GM12878 (cell line): ENCODE measurements around the gene MMADHC. TPM values are rescaled to one million over a fixed set of nuclear protein-coding genes. Genes with fewer than 3 reads are reported as not detected.

Experiments
- ATAC-seq: fragments of 200-7000 bp; cut with Tn5 transposase; 3 replicates; pipeline ENCODE4 v1.9.1; 2020; ENCODE audit warnings: mild to moderate bottlenecking, moderate library complexity
- BruUV-seq: library from RNA; stranded (reverse); fragments of 400-500 nt; replicated peaks from 2 replicates; lab custom pipeline; 2021; lab: Mats Ljungman, UMichigan
- CTCF ChIA-PET: fragments of 300-600 bp; sonication (Branson Sonifier 250); formaldehyde crosslinking; extraction: SDS; loops from one replicate; lab custom pipeline; 2021; ENCODE audit warnings: inconsistent platforms; lab: Yijun Ruan, JAX
- POLR2A ChIA-PET: fragments of 350-600 bp; formaldehyde crosslinking; extraction: SDS; loops from one replicate; lab custom pipeline; 2021; ENCODE audit warnings: inconsistent platforms; lab: Charles Lee
- RAD21 ChIA-PET: fragments of 300-600 bp; sonication (Branson Sonifier 250); formaldehyde crosslinking; loops from one replicate; lab custom pipeline; 2023; ENCODE audit warnings: antibody characterized with exemption; ENCODE audit not compliant: unreplicated experiment; lab: Charles Lee
- SMC1A ChIA-PET: fragments of 300-600 bp; sonication (Branson Sonifier 250); formaldehyde crosslinking; loops from one replicate; lab custom pipeline; 2023; ENCODE audit not compliant: unreplicated experiment, uncharacterized antibody; lab: Charles Lee
- DNase-seq: peaks from one replicate; pipeline ENCODE4 v3.0.0-alpha.2; 2011; ENCODE audit warnings: low read depth, low spot score
- FAIRE-seq: peaks from 3 replicates; lab custom pipeline; 2011; peaks lifted over from hg19 to GRCh38; lab: Jason Lieb, UNC
- H2AFZ ChIP-seq: 2 replicates; pipeline ENCODE4 v1.6.0; 2011; ENCODE audit warnings: low read depth, low read length, control low read depth; ENCODE audit not compliant: control insufficient read depth
- H3K27ac ChIP-seq: 2 replicates; pipeline ENCODE4 v1.5.1; 2011; ENCODE audit warnings: control low read depth; ENCODE audit not compliant: control insufficient read depth, insufficient read depth
- H3K27me3 ChIP-seq, 2 experiments: replicated peaks in 1 of 2; 2 replicates each; pipeline versions ENCODE4 v1.6.0 to v1.6.1; 2011; ENCODE audit warnings: low read length in 1 of 2; ENCODE audit not compliant: control insufficient read depth in 2 of 2, insufficient read depth in 2 of 2
- H3K36me3 ChIP-seq, 2 experiments: 2 replicates each; pipeline ENCODE4 v1.5.1; 2011; ENCODE audit warnings: low read length in 1 of 2; ENCODE audit not compliant: control insufficient read depth in 2 of 2, insufficient read depth in 2 of 2
- H3K4me1 ChIP-seq: 2 replicates; pipeline ENCODE4 v1.6.1; 2011; ENCODE audit warnings: mild to moderate bottlenecking, low read length, moderate library complexity, mixed read lengths; ENCODE audit not compliant: control insufficient read depth, insufficient read depth
- H3K4me2 ChIP-seq: 2 replicates; pipeline ENCODE4 v1.6.0; 2011; ENCODE audit warnings: control low read depth; ENCODE audit not compliant: control insufficient read depth, insufficient read depth
- H3K4me3 ChIP-seq: fragments of 200-600 bp; sonication (generic); 2 replicates; pipeline ENCODE4 v1.5.1; 2016
- H3K79me2 ChIP-seq: 2 replicates; pipeline ENCODE4 v1.6.0; 2011; ENCODE audit warnings: low read length; ENCODE audit not compliant: control insufficient read depth, insufficient read depth
- H3K9ac ChIP-seq: 2 replicates; pipeline ENCODE4 v1.8.0; 2011; ENCODE audit warnings: low read length, control low read depth, mixed read lengths; ENCODE audit not compliant: control insufficient read depth, insufficient read depth
- H3K9me3 ChIP-seq: replicated peaks from 3 replicates; pipeline ENCODE4 v1.5.1; 2011; ENCODE audit warnings: mild to moderate bottlenecking, low read length; ENCODE audit not compliant: control insufficient read depth, insufficient read depth
- H4K20me1 ChIP-seq: 2 replicates; pipeline ENCODE4 v1.6.0; 2011; ENCODE audit not compliant: control insufficient read depth, insufficient read depth
- BRCA1 ChIP-seq: IDR thresholded peaks from 2 replicates; pipeline ENCODE4 v1.6.1; 2011; ENCODE audit warnings: low read depth, low read length, improper control_type of control experiment
- HCFC1 ChIP-seq: fragments of 150-350 bp; IDR thresholded peaks from 2 replicates; pipeline ENCODE4 v1.6.1; 2014; ENCODE audit warnings: low read length
- HDAC2 ChIP-seq: fragments of 200-600 bp; sonication (generic); IDR thresholded peaks from 2 replicates; pipeline ENCODE4 v1.6.1; 2017
- NBN ChIP-seq: fragments of 450-650 bp; IDR thresholded peaks from 2 replicates; pipeline ENCODE4 v1.6.1; 2016
- RB1 ChIP-seq: fragments of 450-650 bp; formaldehyde crosslinking; IDR thresholded peaks from 2 replicates; pipeline ENCODE4 v1.6.1; 2017; ENCODE audit warnings: mild to moderate bottlenecking, borderline replicate concordance
- SMARCA5 ChIP-seq: fragments of 450-650 bp; IDR thresholded peaks from 2 replicates; pipeline ENCODE4 v1.6.1; 2017; ENCODE audit warnings: mild to moderate bottlenecking
- SMC3 ChIP-seq: IDR thresholded peaks from 2 replicates; pipeline ENCODE4 v1.6.1; 2011; ENCODE audit warnings: low read length, improper control_type of control experiment, borderline replicate concordance
- WGBS: methylation state at CpG from one replicate; pipeline ENCODE4 v1.1.6; 2016; ENCODE audit warnings: low lambda C conversion rate; ENCODE audit not compliant: insufficient replicate concordance, insufficient coverage; ENCODE audit errors: missing lambda C conversion rate; 5-methylcytosine and 5-hydroxymethylcytosine counted together
- in situ Hi-C: fragments of 300-500 bp; cut with MboI; formaldehyde crosslinking; loops from 9 replicates; pipeline ENCODE4 v1.14.3; 2018; ENCODE audit warnings: mixed read lengths
- intact Hi-C: fragments of 100-400 bp; cut with micrococcal nuclease; formaldehyde crosslinking; loops from one replicate; pipeline ENCODE4 v1.14.2; 2022; ENCODE audit not compliant: unreplicated experiment
- polyA plus RNA-seq, 11 experiments: library from polyadenylated mRNA; depleted of rRNA in 4 of 11; unstranded in 6 of 11; stranded (reverse) in 5 of 11; fragments of >200 nt; fragmentation: Nextera tagmentation in 4 of 11; fragmentation: Illumina TruSeq in 1 of 11; extraction: Ambion mirVana in 4 of 11; extraction: Trizol in 1 of 11; gene quantifications; 1 replicate in 1 of 11; 2 replicates in 10 of 11; pipeline versions ENCODE4 v1.2.1 to v1.2.3, GENCODE V29; 2011 to 2016; ENCODE audit warnings: inconsistent platforms in 2 of 11, missing spikeins in 2 of 11, low read depth in 1 of 11
- total RNA-seq, 4 experiments: library from RNA; depleted of rRNA in 3 of 4; stranded (reverse); fragments of >200 nt in 3 of 4; fragmentation: Illumina TruSeq in 1 of 4; extraction: Trizol in 1 of 4; gene quantifications; 2 replicates each; pipeline versions ENCODE4 v1.2.1 to v1.2.3, GENCODE V29; 2013 to 2021
- TF ChIP-seq, protein P1 (sequence below): fragments of 450-650 bp; IDR thresholded peaks from 2 replicates; pipeline ENCODE4 v1.6.1; 2016; ENCODE audit warnings: mild to moderate bottlenecking
- TF ChIP-seq, protein P2 (sequence below): IDR thresholded peaks from 2 replicates; pipeline ENCODE4 v1.6.1; 2012; ENCODE audit warnings: low read length, inconsistent platforms
- TF ChIP-seq, protein P3 (sequence below): IDR thresholded peaks from 2 replicates; pipeline ENCODE4 v1.6.1; 2011; ENCODE audit warnings: low read depth, mild to moderate bottlenecking, low read length, moderate library complexity, borderline replicate concordance; ENCODE audit errors: extremely low read depth
- TF ChIP-seq, protein P4 (sequence below): fragments of 450-650 bp; IDR thresholded peaks from 2 replicates; pipeline ENCODE4 v1.6.1; 2017; ENCODE audit warnings: mild to moderate bottlenecking
- TF ChIP-seq, protein P5 (sequence below): fragments of 450-650 bp; IDR thresholded peaks from 2 replicates; pipeline ENCODE4 v1.6.1; 2017; ENCODE audit warnings: mild to moderate bottlenecking, moderate library complexity

The MMADHC gene
- total and polyA plus RNA-seq, 10 of the 15 experiments (the other 5 are each of a cell fraction or from before 2014, with no cell fraction given) = 93.6 to 415 (median 147) TPM

DNA sequence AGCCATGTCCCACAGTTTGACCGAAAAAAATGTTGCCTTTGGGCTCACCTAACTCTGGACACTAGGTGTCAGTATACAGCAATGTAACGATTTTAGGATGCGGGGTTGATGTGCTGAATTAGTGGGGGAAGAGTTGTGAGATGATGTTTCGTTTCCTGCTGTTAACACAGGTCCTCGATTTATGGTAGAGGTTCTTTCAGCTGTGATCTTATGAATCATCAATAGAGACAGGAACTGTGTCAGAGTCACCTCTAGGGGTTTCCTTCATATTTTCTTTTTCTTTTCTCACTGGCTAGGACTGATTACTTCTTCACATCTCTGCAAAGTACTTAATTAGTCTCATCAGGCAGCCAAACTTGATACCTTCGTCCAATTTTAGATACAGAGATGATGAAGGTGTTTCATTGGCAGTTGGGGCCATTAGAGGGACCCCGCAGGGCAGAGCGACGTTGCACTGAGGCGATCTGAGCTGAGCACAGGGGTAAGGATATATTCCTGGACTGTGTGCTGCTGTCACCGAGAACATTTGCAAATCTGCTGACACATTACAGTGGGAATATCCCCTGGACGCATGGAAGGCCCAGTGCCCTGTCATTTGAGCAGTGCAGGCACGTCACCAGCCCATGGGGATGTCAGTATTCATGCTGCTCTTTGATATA lies 10.2 kb upstream of the MMADHC start:
- WGBS = 36% methylated on average over 13 of the region's 13 CpGs
- FAIRE-seq = peak; percentile 97
- Histone ChIP-seq H3K4me3 (no peak overlapping the region), H3K27me3 (no peaks in the 10 kb centered on the region), H4K20me1 (no peaks in the 10 kb centered on the region), H3K4me2 (peak overlapping the region; percentile 26; the same call in 1 of the 2 replicates), H3K27ac (no peak overlapping the region), H3K4me1 (0 out of 2 replicates have a peak, but pooled peaks cover 4% of the 10 kb centered on the region), H3K36me3 (no peaks in the 10 kb centered on the region), H2AFZ (peak overlapping the region; percentile 71), H3K9ac (no peak overlapping the region), H3K79me2 (no peaks in the 10 kb centered on the region), H3K9me3 (no peaks in the 10 kb centered on the region)
- BruUV-seq = no TSS peak
- ChIA-PET CTCF (interaction anchor here (0.5 to 5.9 kb wide), 8 partner anchors 11 to 1841 kb away, joined by 3 to 48 read pairs (median 4); no protein-coding TSS in a partner anchor), POLR2A (no interaction called here), SMC1A (interaction anchor here (0.7 to 2.5 kb wide), 5 partner anchors 827 to 1642 kb away, joined by 3 to 18 read pairs (median 3); no protein-coding TSS in a partner anchor), RAD21 (interaction anchor here (1.0 to 5.0 kb wide), 4 partner anchors 10 to 1641 kb away, joined by 3 to 32 read pairs (median 8); partner anchors contain the start of gene MMADHC)
- peak; percentile 96 for ATAC-seq
- intact Hi-C loops (loop anchor here (1.0 to 5.0 kb wide), 5 partner anchors 120 to 1641 kb away; partner anchors contain the start of gene RND3), in situ Hi-C loops (loop anchor here (5.0 to 25.0 kb wide), 6 partner anchors 895 to 1960 kb away; partner anchors contain the start of gene RIF1)
- peak; percentile 57 for DNase-seq
- TF ChIP-seq HCFC1 = no peak
- peak; percentile 65 for TF ChIP-seq NBN
- TF ChIP-seq, protein P1, sequence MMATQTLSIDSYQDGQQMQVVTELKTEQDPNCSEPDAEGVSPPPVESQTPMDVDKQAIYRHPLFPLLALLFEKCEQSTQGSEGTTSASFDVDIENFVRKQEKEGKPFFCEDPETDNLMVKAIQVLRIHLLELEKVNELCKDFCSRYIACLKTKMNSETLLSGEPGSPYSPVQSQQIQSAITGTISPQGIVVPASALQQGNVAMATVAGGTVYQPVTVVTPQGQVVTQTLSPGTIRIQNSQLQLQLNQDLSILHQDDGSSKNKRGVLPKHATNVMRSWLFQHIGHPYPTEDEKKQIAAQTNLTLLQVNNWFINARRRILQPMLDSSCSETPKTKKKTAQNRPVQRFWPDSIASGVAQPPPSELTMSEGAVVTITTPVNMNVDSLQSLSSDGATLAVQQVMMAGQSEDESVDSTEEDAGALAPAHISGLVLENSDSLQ = no peak
- TF ChIP-seq HDAC2 = no peak
- no peak for TF ChIP-seq BRCA1
- peak; percentile 50; the same call in 1 of the 2 replicates for TF ChIP-seq SMARCA5
- TF ChIP-seq, protein P2, sequence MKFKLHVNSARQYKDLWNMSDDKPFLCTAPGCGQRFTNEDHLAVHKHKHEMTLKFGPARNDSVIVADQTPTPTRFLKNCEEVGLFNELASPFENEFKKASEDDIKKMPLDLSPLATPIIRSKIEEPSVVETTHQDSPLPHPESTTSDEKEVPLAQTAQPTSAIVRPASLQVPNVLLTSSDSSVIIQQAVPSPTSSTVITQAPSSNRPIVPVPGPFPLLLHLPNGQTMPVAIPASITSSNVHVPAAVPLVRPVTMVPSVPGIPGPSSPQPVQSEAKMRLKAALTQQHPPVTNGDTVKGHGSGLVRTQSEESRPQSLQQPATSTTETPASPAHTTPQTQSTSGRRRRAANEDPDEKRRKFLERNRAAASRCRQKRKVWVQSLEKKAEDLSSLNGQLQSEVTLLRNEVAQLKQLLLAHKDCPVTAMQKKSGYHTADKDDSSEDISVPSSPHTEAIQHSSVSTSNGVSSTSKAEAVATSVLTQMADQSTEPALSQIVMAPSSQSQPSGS = peak; percentile 52; the same call in 1 of the 2 replicates
- peak; percentile 84; the same call in 1 of the 2 replicates for TF ChIP-seq SMC3
- TF ChIP-seq, protein P3, sequence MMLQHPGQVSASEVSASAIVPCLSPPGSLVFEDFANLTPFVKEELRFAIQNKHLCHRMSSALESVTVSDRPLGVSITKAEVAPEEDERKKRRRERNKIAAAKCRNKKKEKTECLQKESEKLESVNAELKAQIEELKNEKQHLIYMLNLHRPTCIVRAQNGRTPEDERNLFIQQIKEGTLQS = no peak
- 0 out of 2 replicates have a peak, but pooled peaks have one; percentile 43 for TF ChIP-seq RB1
- TF ChIP-seq, protein P4, sequence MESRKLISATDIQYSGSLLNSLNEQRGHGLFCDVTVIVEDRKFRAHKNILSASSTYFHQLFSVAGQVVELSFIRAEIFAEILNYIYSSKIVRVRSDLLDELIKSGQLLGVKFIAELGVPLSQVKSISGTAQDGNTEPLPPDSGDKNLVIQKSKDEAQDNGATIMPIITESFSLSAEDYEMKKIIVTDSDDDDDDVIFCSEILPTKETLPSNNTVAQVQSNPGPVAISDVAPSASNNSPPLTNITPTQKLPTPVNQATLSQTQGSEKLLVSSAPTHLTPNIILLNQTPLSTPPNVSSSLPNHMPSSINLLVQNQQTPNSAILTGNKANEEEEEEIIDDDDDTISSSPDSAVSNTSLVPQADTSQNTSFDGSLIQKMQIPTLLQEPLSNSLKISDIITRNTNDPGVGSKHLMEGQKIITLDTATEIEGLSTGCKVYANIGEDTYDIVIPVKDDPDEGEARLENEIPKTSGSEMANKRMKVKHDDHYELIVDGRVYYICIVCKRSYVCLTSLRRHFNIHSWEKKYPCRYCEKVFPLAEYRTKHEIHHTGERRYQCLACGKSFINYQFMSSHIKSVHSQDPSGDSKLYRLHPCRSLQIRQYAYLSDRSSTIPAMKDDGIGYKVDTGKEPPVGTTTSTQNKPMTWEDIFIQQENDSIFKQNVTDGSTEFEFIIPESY = no peak
- TF ChIP-seq, protein P5, sequence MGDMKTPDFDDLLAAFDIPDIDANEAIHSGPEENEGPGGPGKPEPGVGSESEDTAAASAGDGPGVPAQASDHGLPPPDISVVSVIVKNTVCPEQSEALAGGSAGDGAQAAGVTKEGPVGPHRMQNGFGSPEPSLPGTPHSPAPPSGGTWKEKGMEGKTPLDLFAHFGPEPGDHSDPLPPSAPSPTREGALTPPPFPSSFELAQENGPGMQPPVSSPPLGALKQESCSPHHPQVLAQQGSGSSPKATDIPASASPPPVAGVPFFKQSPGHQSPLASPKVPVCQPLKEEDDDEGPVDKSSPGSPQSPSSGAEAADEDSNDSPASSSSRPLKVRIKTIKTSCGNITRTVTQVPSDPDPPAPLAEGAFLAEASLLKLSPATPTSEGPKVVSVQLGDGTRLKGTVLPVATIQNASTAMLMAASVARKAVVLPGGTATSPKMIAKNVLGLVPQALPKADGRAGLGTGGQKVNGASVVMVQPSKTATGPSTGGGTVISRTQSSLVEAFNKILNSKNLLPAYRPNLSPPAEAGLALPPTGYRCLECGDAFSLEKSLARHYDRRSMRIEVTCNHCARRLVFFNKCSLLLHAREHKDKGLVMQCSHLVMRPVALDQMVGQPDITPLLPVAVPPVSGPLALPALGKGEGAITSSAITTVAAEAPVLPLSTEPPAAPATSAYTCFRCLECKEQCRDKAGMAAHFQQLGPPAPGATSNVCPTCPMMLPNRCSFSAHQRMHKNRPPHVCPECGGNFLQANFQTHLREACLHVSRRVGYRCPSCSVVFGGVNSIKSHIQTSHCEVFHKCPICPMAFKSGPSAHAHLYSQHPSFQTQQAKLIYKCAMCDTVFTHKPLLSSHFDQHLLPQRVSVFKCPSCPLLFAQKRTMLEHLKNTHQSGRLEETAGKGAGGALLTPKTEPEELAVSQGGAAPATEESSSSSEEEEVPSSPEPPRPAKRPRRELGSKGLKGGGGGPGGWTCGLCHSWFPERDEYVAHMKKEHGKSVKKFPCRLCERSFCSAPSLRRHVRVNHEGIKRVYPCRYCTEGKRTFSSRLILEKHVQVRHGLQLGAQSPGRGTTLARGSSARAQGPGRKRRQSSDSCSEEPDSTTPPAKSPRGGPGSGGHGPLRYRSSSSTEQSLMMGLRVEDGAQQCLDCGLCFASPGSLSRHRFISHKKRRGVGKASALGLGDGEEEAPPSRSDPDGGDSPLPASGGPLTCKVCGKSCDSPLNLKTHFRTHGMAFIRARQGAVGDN = no peak
